ENCODE results near the gene FRMD3. TPM values are rescaled to one million over a fixed set of nuclear protein-coding genes. Genes with fewer than 3 reads are reported as not detected.

FRMD3 gene
- total and polyA plus RNA-seq, 7 donors: 8.5 to 182 (median 38.7) TPM

GRCh38 chr9:83208065-83208850, 329.9 kb downstream of the FRMD3 start:
- ATAC-seq (no peak), DNase-seq (no peak)
- intact Hi-C loops (cut with DNase I): loop anchor here in 1 of 2 donors (10.0 kb wide), 1 partner anchor 437 kb away; no protein-coding TSS in a partner anchor

GRCh38 chr9:83204047-83204446, 334.2 kb downstream of the FRMD3 start:
- no peaks in the 10 kb centered on the region for H3K9me3 ChIP-seq
- H3K36me3 ChIP-seq (ENCODE audit: insufficient read depth in 1 of 2, low read depth in 1 of 2): no peaks in the 10 kb centered on the region
- H3K27ac ChIP-seq: no peak overlapping the region
- H3K4me1 ChIP-seq: no peaks in the 10 kb centered on the region
- H3K27me3 ChIP-seq (ENCODE audit: insufficient read depth in 3 of 3, low read length in 2 of 3): no peaks in the 10 kb centered on the region
- no peak overlapping the region for H3K4me3 ChIP-seq
- intact Hi-C loops (cut with DNase I): loop anchor here in 1 of 2 donors (5.0 to 10.0 kb wide), 2 partner anchors 338 to 441 kb away; no protein-coding TSS in a partner anchor
- DNase-seq (no peak), ATAC-seq (no peak)
- peak; percentile 8 for TF ChIP-seq CTCF (IDR thresholded peaks at IDR 0.05)
- WGBS, 3 donors: 86 to 100% (median 89%) methylated on average over 1 of the region's 1 CpG

More at GRCh38 chr9:83208065-83208850, 329.9 kb downstream of the FRMD3 start:
- no peaks in the 10 kb centered on the region for H3K4me1 ChIP-seq
- H3K9me3 ChIP-seq: no peaks in the 10 kb centered on the region
- WGBS, 3 donors: 59 to 71% (median 69%) methylated on average over 9 of the region's 9 CpGs
- H3K27me3 ChIP-seq (ENCODE audit: insufficient read depth in 3 of 3, low read length in 2 of 3): no peaks in the 10 kb centered on the region
- H3K4me3 ChIP-seq: no peak overlapping the region
- TF ChIP-seq CTCF (IDR thresholded peaks at IDR 0.05): no peak
- H3K36me3 ChIP-seq (ENCODE audit: insufficient read depth in 1 of 2, low read depth in 1 of 2): no peaks in the 10 kb centered on the region
- no peak overlapping the region for H3K27ac ChIP-seq

- TF ChIP-seq CTCF (IDR thresholded peaks at IDR 0.05): no peak
- no peaks in the 10 kb centered on the region for H3K36me3 ChIP-seq (ENCODE audit: insufficient read depth in 1 of 2, low read depth in 1 of 2)
- H3K27ac ChIP-seq: no peak overlapping the region
- no peaks in the 10 kb centered on the region for H3K9me3 ChIP-seq
- no peak for ATAC-seq
- DNase-seq: no peak
- WGBS, 3 donors: 82 to 92% (median 86%) methylated on average over 2 of the region's 2 CpGs
- intact Hi-C loops (cut with DNase I): loop anchor here in 1 of 2 donors (5.0 to 10.0 kb wide), 2 partner anchors 342 to 444 kb away; no protein-coding TSS in a partner anchor
- no peaks in the 10 kb centered on the region for H3K4me1 ChIP-seq
- H3K4me3 ChIP-seq: no peak overlapping the region
- H3K27me3 ChIP-seq (ENCODE audit: insufficient read depth in 3 of 3, low read length in 2 of 3): peaks cover 0 to 4% (median 0%) of the 10 kb centered on the region in 3 donors
Observed at GRCh38 chr9:83200531-83200930, 337.7 kb downstream of the FRMD3 start.

- H3K4me3 ChIP-seq: no peak overlapping the region
Observed at GRCh38 chr9:83199832-83200231, 338.4 kb downstream of the FRMD3 start.

More at GRCh38 chr9:83199832-83200231, 338.4 kb downstream of the FRMD3 start:
- no peak for TF ChIP-seq CTCF (IDR thresholded peaks at IDR 0.05)
- WGBS, 3 donors: 80 to 82% (median 81%) methylated on average over 6 of the region's 6 CpGs
- intact Hi-C loops (cut with DNase I): loop anchor here in 1 of 2 donors (5.0 to 10.0 kb wide), 3 partner anchors 342 to 445 kb away; no protein-coding TSS in a partner anchor
- no peak overlapping the region for H3K27ac ChIP-seq
- no peaks in the 10 kb centered on the region for H3K36me3 ChIP-seq (ENCODE audit: insufficient read depth in 1 of 2, low read depth in 1 of 2)
- ATAC-seq: no peak
- DNase-seq: no peak
- peaks cover 0 to 6% (median 0%) of the 10 kb centered on the region in 3 donors for H3K27me3 ChIP-seq (ENCODE audit: insufficient read depth in 3 of 3, low read length in 2 of 3)
- no peaks in the 10 kb centered on the region for H3K9me3 ChIP-seq
- no peaks in the 10 kb centered on the region for H3K4me1 ChIP-seq
